K562 (cell line): ENCODE results near the gene CEP41. TPM values are rescaled to one million over a fixed set of nuclear protein-coding genes. Genes with fewer than 3 reads are reported as not detected.

ENCODE experiments used
- ATAC-seq: fragments of 200-7000 bp; cut with Tn5 transposase; 3 replicates; pipeline ENCODE4 v1.9.1; 2020; ENCODE audit warnings: moderate library complexity
- BruUV-seq: library from RNA; stranded (reverse); fragments of 400-500 nt; replicated peaks from 2 replicates; lab custom pipeline; 2021; lab: Mats Ljungman, UMichigan
- CTCF ChIA-PET: fragments of 300-600 bp; formaldehyde crosslinking; extraction: SDS; loops from one replicate; lab custom pipeline; 2021; ENCODE audit warnings: low intra/inter-chr PET ratio; lab: Yijun Ruan, JAX
- POLR2A ChIA-PET: fragments of 300-600, 350-650 bp; sonication (Branson Sonifier 250); formaldehyde crosslinking; extraction: SDS; loops from one replicate; lab custom pipeline; 2021; ENCODE audit warnings: antibody characterized with exemption, inconsistent platforms; lab: Yijun Ruan, JAX
- DNase-seq, 4 experiments: peaks; one replicate each; pipeline versions ENCODE4 v3.0.0 to v3.0.0-alpha.2; 2011 to 2018; ENCODE audit warnings: low spot score in 3 of 4, mixed read lengths in 3 of 4; ENCODE audit errors: extremely low read depth in 1 of 4
- FAIRE-seq: peaks from 2 replicates; lab custom pipeline; 2011; peaks lifted over from hg19 to GRCh38; lab: Jason Lieb, UNC
- H2AFZ ChIP-seq: 2 replicates; pipeline ENCODE4 v1.6.0; 2011; ENCODE audit warnings: low read depth, low read length, control low read depth, inconsistent platforms
- H3K27ac ChIP-seq: fragments of 200-600 bp; 3 replicates; pipeline ENCODE4 v1.8.0; 2011; ENCODE audit warnings: low read depth, mild to moderate bottlenecking, control low read depth, inconsistent platforms, low read length, moderate library complexity, mixed read lengths; ENCODE audit errors: extremely low read depth
- H3K27me3 ChIP-seq, 2 experiments: fragments of 300-600 bp in 1 of 2; 2 replicates in 1 of 2; 3 replicates in 1 of 2; pipeline versions ENCODE4 v1.6.0 to v1.8.0; 2011; ENCODE audit warnings: inconsistent platforms in 2 of 2, low read length in 2 of 2, mild to moderate bottlenecking in 1 of 2, mixed read lengths in 1 of 2, moderate library complexity in 1 of 2; ENCODE audit not compliant: control insufficient read depth in 2 of 2, insufficient read depth in 2 of 2
- H3K36me3 ChIP-seq: fragments of 300-600 bp; 3 replicates; pipeline ENCODE4 v1.8.0; 2011; ENCODE audit warnings: mild to moderate bottlenecking, low read length, inconsistent platforms; ENCODE audit not compliant: control insufficient read depth, insufficient read depth
- H3K4me1 ChIP-seq, 2 experiments: fragments of 200-600 bp in 1 of 2; replicated peaks in 1 of 2; 2 replicates in 1 of 2; 3 replicates in 1 of 2; pipeline versions ENCODE4 v1.5.1 to v1.8.0; 2011; ENCODE audit warnings: inconsistent platforms in 2 of 2, low read length in 2 of 2, mild to moderate bottlenecking in 1 of 2, mixed read lengths in 1 of 2, moderate library complexity in 1 of 2; ENCODE audit not compliant: control insufficient read depth in 2 of 2, insufficient read depth in 2 of 2
- H3K4me2 ChIP-seq: 2 replicates; pipeline ENCODE4 v1.6.1; 2011; ENCODE audit warnings: low read length, control low read depth, inconsistent platforms, mixed read lengths; ENCODE audit not compliant: insufficient read depth
- H3K4me3 ChIP-seq: fragments of 200-600 bp; sonication (generic), shearing (Covaris generic); 2 replicates; pipeline ENCODE4 v1.5.1; 2016; ENCODE audit warnings: control low read depth, inconsistent platforms
- H3K79me2 ChIP-seq: fragments of 200-600 bp; 3 replicates; pipeline ENCODE4 v1.8.0; 2011; ENCODE audit warnings: low read length, inconsistent platforms; ENCODE audit not compliant: control insufficient read depth, insufficient read depth
- H3K9ac ChIP-seq, 2 experiments: 2 replicates each; pipeline versions ENCODE4 v1.6.0 to v1.6.1; 2011; ENCODE audit warnings: low read depth in 2 of 2, low read length in 2 of 2, control low read depth in 1 of 2, inconsistent platforms in 1 of 2, mild to moderate bottlenecking in 1 of 2, mixed read lengths in 1 of 2; ENCODE audit not compliant: insufficient read depth in 1 of 2
- H3K9me1 ChIP-seq: one replicate; pipeline ENCODE4 v1.6.0; 2011; ENCODE audit warnings: inconsistent platforms, mild to moderate bottlenecking, low read length, moderate library complexity; ENCODE audit not compliant: control insufficient read depth, insufficient read depth
- H3K9me3 ChIP-seq: replicated peaks from 2 replicates; pipeline ENCODE4 v1.5.1; 2011; ENCODE audit warnings: low read depth, low read length, inconsistent platforms; ENCODE audit not compliant: control insufficient read depth, insufficient read depth
- H4K20me1 ChIP-seq: replicated peaks from 2 replicates; pipeline ENCODE4 v1.6.1; 2011; ENCODE audit warnings: low read length, inconsistent platforms, mixed read lengths; ENCODE audit not compliant: control insufficient read depth, insufficient read depth
- CTCF ChIP-seq, 3 experiments: IDR thresholded peaks in 2 of 3; conservative IDR thresholded peaks in 1 of 3; 2 replicates each; pipeline ENCODE4 v1.5.1; 2011 to 2012; ENCODE audit warnings: low read length in 3 of 3, mild to moderate bottlenecking in 3 of 3, control low read depth in 2 of 3, improper control_type of control experiment in 1 of 3, inconsistent platforms in 1 of 3, low read depth in 1 of 3, mixed read lengths in 1 of 3, moderate library complexity in 1 of 3; ENCODE audit not compliant: insufficient read depth in 2 of 3
- YY1 ChIP-seq, 3 experiments: IDR thresholded peaks; 2 replicates each; pipeline ENCODE4 v1.6.1; 2011; ENCODE audit warnings: low read length in 2 of 3, mild to moderate bottlenecking in 2 of 3, moderate library complexity in 2 of 3, borderline replicate concordance in 1 of 3, control low read depth in 1 of 3, low read depth in 1 of 3; ENCODE audit not compliant: insufficient read depth in 3 of 3, insufficient replicate concordance in 2 of 3, control insufficient read depth in 1 of 3, insufficient read length in 1 of 3; ENCODE audit errors: extremely low read depth in 1 of 3
- ZNF41 ChIP-seq: fragments of 250-450 bp; sonication (Bioruptor Pico); conservative IDR thresholded peaks from 2 replicates; pipeline ENCODE4 v1.4.0; 2020; ENCODE audit warnings: mild to moderate bottlenecking
- WGBS: fragments of 100-300 bp; shearing (Covaris generic); methylation state at CpG from one replicate; pipeline ENCODE4 v1.1.6; 2016; ENCODE audit warnings: low coverage, mixed read lengths; ENCODE audit not compliant: insufficient coverage; ENCODE audit errors: missing lambda C conversion rate; 5-methylcytosine and 5-hydroxymethylcytosine counted together
- in situ Hi-C: fragments of 300-500 bp; cut with MboI; formaldehyde crosslinking; loops from 4 replicates; pipeline ENCODE4 v1.15.0; 2018; ENCODE audit warnings: inconsistent platforms, mixed read lengths
- intact Hi-C: fragments of 100-400 bp; cut with micrococcal nuclease; formaldehyde crosslinking; loops from 2 replicates; pipeline ENCODE4 v1.14.2; 2022
- polyA plus RNA-seq, 8 experiments: library from polyadenylated mRNA; depleted of rRNA in 4 of 8; stranded (reverse) in 5 of 8; unstranded in 3 of 8; fragments of >200 nt; fragmentation: Nextera tagmentation in 2 of 8; fragmentation: Illumina TruSeq in 1 of 8; extraction: Ambion mirVana in 2 of 8; extraction: Trizol in 1 of 8; gene quantifications; 2 replicates each; pipeline versions ENCODE4 v1.2.1 to v1.2.3, GENCODE V29; 2011 to 2014; ENCODE audit warnings: inconsistent platforms in 1 of 8, missing spikeins in 1 of 8
- total RNA-seq, 7 experiments: library from RNA; depleted of rRNA in 6 of 7; stranded (reverse); fragments of >200 nt in 6 of 7; fragmentation: Illumina TruSeq in 2 of 7; extraction: Trizol in 2 of 7; gene quantifications; 2 replicates each; pipeline versions ENCODE4 v1.2.1 to v1.2.3, GENCODE V29; 2011 to 2021; ENCODE audit warnings: low replicate concordance in 1 of 7

CEP41 gene
- total and polyA plus RNA-seq, 9 of the 15 experiments (the other 6 are each of a cell fraction or from before 2014, with no cell fraction given): 1.5 to 15.5 (median 6.4) TPM

GRCh38 chr7:130444751-130445407, 4.1 kb upstream of the CEP41 start:
- no TSS peak for BruUV-seq
- Histone ChIP-seq H3K36me3 (no peaks in the 10 kb centered on the region), H4K20me1 (no peaks in the 10 kb centered on the region), H3K4me2 (no peak overlapping the region), H3K79me2 (no peaks in the 10 kb centered on the region), H3K9me3 (peaks cover 9% of the 10 kb centered on the region), H3K9ac (no peak overlapping the region), H3K9me1 (no peaks in the 10 kb centered on the region), H3K4me3 (no peak overlapping the region), H3K27ac (no peak overlapping the region), H3K4me1 (peaks cover 4 to 7% of the 10 kb centered on the region in 2 experiments; a peak in 4 of 5 replicates), H2AFZ (no peak overlapping the region), H3K27me3 (peaks cover 0 to 11% of the 10 kb centered on the region in 2 experiments; a peak in 1 of 5 replicates)
- 0 out of 6 replicates have a peak, but pooled peaks of 1 of the 3 experiments have one; percentile 9 for TF ChIP-seq CTCF (IDR thresholded peaks at IDR 0.05 in 2 of 3, conservative IDR thresholded peaks at IDR 0.05 in 1 of 3; ENCODE audit: insufficient read depth in 2 of 3, low read depth in 1 of 3, low read length in 3 of 3)
- no peak for TF ChIP-seq ZNF41
- TF ChIP-seq YY1 (IDR thresholded peaks at IDR 0.05; ENCODE audit: borderline replicate concordance in 1 of 3, control insufficient read depth in 1 of 3, extremely low read depth in 1 of 3, insufficient read depth in 3 of 3, insufficient read length in 1 of 3, insufficient replicate concordance in 2 of 3, low read depth in 1 of 3, low read length in 2 of 3): no peak
- ATAC-seq (no peak), FAIRE-seq (no peak), DNase-seq (no peak)
- intact Hi-C loops: no loop called here
- POLR2A ChIA-PET: no interaction called here
- WGBS: 7% methylated on average over 5 of the region's 5 CpGs
- CTCF ChIA-PET: no interaction called here
- in situ Hi-C loops: no loop called here
